Measurements from ENCODE around the gene SRXN1. TPM values are rescaled to one million over a fixed set of nuclear protein-coding genes. Genes with fewer than 3 reads are reported as not detected.
A peak's percentile ranks its signal among the peaks of the same experiment; 100 is the strongest.

Gene SRXN1
- total and polyA plus RNA-seq, 12 donors = 11.9 to 42.0 (median 30.9) TPM

DNA sequence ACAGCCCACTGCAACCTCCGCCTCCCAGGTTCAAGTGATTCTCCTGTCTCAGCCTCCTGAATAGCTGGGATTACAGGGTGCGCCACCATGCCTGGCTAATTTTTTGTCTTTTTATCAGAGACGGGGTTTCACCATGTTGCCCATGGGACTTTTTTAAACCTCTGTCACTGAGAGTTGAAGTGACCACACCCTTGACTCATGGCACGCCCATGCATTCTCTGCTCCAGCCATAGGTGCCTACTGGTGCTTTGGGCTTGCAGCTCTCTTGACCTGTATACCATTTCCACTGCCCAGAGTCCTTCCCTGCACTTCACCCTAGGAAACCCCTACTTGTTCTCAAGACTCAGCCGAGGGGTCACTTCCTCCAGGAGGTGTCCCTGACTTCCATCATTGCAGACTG is 25.0 kb upstream of the SRXN1 start:
- 92 to 93% methylated on average over 5 of the region's 5 CpGs for whole genome bisulfite sequencing, 2 donors
- ATAC-seq (no peak), DNase-seq (no peak)
- no peak overlapping the region for H3K27ac ChIP-seq
- H3K27me3 ChIP-seq = peaks cover 0 to 82% (median 71%) of the 10 kb centered on the region in 7 donors
- no peak overlapping the region for H3K4me3 ChIP-seq
- peaks cover 2 to 24% (median 20%) of the 10 kb centered on the region in 9 donors for H3K4me1 ChIP-seq
- H3K9me3 ChIP-seq = no peaks in the 10 kb centered on the region
- H3K36me3 ChIP-seq = no peaks in the 10 kb centered on the region
- intact Hi-C loops (cut with DNase I) = loop anchor here in 1 of 10 donors (10.0 kb wide), 1 partner anchor 47 kb away; no protein-coding TSS in a partner anchor
- TF ChIP-seq, protein P1, sequence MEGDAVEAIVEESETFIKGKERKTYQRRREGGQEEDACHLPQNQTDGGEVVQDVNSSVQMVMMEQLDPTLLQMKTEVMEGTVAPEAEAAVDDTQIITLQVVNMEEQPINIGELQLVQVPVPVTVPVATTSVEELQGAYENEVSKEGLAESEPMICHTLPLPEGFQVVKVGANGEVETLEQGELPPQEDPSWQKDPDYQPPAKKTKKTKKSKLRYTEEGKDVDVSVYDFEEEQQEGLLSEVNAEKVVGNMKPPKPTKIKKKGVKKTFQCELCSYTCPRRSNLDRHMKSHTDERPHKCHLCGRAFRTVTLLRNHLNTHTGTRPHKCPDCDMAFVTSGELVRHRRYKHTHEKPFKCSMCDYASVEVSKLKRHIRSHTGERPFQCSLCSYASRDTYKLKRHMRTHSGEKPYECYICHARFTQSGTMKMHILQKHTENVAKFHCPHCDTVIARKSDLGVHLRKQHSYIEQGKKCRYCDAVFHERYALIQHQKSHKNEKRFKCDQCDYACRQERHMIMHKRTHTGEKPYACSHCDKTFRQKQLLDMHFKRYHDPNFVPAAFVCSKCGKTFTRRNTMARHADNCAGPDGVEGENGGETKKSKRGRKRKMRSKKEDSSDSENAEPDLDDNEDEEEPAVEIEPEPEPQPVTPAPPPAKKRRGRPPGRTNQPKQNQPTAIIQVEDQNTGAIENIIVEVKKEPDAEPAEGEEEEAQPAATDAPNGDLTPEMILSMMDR (IDR thresholded peaks at IDR 0.05) = no peak

DNA sequence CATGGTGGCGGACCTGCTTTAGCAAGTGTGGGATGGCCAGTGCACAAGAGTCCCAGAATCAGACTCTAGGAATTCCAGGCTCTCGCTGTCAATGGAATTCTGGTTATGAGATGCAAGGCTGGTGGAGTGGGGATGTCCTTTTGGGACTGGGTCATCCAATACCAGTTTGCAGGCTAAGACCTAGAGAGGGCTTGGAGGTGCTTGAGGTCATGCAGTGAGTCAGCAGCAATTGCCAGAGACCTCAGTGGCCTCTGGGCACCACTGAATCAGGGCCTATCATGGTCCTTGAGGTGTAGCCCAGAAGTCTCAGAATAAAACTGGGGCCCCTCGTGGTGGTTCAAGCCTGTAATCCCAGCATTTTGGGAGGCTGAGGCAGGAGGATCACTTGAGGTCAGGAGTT is 24.0 kb upstream of the SRXN1 start:
- H3K9me3 ChIP-seq = no peaks in the 10 kb centered on the region
- H3K4me3 ChIP-seq = no peak overlapping the region
- no peak for DNase-seq
- WGBS, 2 donors = 48 to 57% methylated on average over 3 of the region's 3 CpGs
- no peak overlapping the region for H3K27ac ChIP-seq
- TF ChIP-seq, protein P1 (IDR thresholded peaks at IDR 0.05) = no peak
- H3K27me3 ChIP-seq = peaks cover 0 to 77% (median 70%) of the 10 kb centered on the region in 7 donors
- H3K4me1 ChIP-seq = peaks cover 2 to 24% (median 20%) of the 10 kb centered on the region in 9 donors
- ATAC-seq = no peak
- H3K36me3 ChIP-seq = no peaks in the 10 kb centered on the region
- intact Hi-C loops (cut with DNase I) = loop anchor here in 1 of 10 donors (10.0 kb wide), 1 partner anchor 48 kb away; no protein-coding TSS in a partner anchor

DNA sequence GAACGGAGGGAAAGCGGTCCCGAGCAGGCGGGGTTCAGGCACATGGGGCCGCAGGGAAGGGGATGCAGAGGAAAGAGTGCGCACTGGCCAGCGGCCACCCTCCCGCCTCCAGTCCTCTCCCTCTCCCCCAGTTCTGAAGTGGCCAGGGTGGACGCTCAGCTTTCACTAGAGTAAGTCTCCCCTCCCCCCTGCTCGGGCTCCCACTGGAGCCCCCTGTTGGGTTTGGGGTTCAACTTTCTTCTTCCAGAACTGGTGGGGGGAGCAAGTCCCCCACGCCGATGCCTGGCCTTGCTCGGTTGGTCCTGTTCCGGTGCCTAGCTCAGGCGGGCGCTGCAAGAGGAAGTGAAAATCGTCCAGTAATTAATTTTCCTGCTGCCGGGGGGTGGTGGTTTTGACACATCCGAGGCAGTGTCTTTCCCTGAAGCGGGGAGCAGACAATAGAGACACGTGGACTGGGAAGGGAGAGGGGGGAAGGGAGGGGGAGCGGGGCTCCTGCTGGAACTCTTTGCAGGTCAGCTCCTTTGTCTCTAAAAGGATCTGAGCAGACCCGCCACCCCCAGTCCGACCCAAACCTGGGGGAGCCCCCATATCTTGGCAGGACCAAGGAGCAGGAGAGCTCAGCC is 23.4 kb upstream of the SRXN1 start:
- Histone ChIP-seq H3K36me3 (no peaks in the 10 kb centered on the region), H3K27me3 (peaks cover 0 to 79% (median 71%) of the 10 kb centered on the region in 7 donors), H3K4me1 (peaks cover 2 to 24% (median 20%) of the 10 kb centered on the region in 9 donors), H3K27ac (no peak overlapping the region), H3K4me3 (peak overlapping the region in 7 of 10 donors; percentile 2 to 45 (median 36)), H3K9me3 (no peaks in the 10 kb centered on the region)
- DNase-seq (peak in 1 of 2 donors; percentile 24), ATAC-seq (peak in 4 of 8 donors; percentile 3 to 43 (median 22))
- TF ChIP-seq, protein P1 (IDR thresholded peaks at IDR 0.05) = no peak
- WGBS, 2 donors = 2% methylated on average over 24 of the region's 24 CpGs
- intact Hi-C loops (cut with DNase I) = loop anchor here in 1 of 10 donors (10.0 kb wide), 1 partner anchor 48 kb away; no protein-coding TSS in a partner anchor

DNA sequence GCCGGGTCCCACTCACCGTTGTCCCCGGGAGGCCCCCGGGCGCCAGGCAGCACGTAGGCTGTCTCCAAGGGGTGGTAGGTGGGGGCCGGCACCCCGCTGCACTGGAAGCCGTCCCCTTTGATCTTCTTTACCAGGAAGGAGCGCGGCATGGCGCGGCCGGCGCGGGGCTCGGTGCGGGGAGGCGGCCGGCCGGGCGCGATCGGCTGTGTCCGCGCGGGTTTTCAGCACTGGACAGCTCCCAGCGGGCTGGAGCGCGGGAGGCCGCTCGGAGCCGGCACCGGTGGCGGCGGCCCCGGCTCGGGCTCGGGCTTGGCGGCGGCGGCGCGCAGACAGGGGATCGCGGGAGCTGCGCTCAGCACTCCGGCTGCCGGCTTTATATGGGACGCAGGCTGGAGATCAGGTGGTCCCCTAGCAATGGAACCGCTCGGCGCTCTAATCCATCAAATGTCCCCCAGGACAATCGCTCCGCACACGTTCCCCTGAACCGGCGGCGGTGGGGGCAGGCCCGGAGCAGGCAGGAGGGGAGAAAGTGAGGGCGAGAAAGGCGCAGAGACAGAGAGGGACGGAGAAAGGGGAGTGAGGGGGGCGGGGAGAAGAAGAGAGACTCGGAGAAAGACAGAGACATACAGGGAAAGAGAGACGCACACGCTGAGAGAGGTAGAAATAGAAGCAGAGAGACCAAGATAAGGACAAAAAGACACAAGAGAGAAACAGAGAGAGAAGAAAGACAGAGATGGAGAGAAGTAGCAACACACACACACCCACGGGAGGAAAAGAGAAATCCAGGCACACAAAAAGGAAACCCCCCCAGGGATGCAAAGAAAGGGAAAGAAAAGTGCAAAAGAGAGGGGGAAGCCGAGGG is 22.7 kb upstream of the SRXN1 start, which contains the start of gene SCRT2:
Gene SCRT2, minus strand, starts transcription at position 350 of the 862 bp plus-strand sequence. Its CDS starts 201 bp downstream, at position 149.
- Histone ChIP-seq H3K4me1 (peaks cover 2 to 24% (median 20%) of the 10 kb centered on the region in 9 donors), H3K4me3 (peak within 1 kb of the TSS in 7 of 10 donors; percentile 2 to 45 (median 36)), H3K9me3 (no peaks in the 10 kb centered on the region), H3K27ac (no peak within 1 kb of the TSS), H3K27me3 (peaks cover 0 to 76% (median 73%) of the 10 kb centered on the region in 7 donors), H3K36me3 (no peaks in the 10 kb centered on the region)
- peak; percentile 89 to 97 (median 92) for ATAC-seq
- 0 to 1% methylated on average over 69 of the region's 69 CpGs for WGBS, 2 donors
- TF ChIP-seq, protein P1 (IDR thresholded peaks at IDR 0.05) = no peak
- intact Hi-C loops (cut with DNase I) = loop anchor here in 1 of 10 donors (10.0 kb wide), 1 partner anchor 49 kb away; no protein-coding TSS in a partner anchor
- peak; percentile 83 to 89 for DNase-seq

Measured in heart right ventricle (tissue), 16 donors.